OCI-LY1 (cell line): ENCODE results near the gene LARP1B.

Source experiments
- EZH2 ChIP-seq: fragments of 200-600 bp; sonication (generic), shearing (Covaris generic); IDR thresholded peaks from 2 replicates; pipeline ENCODE4 v1.8.0; 2017; ENCODE audit warnings: borderline replicate concordance, mixed run types, mild to moderate bottlenecking, antibody characterized with exemption, low read length, moderate library complexity, mixed read lengths
- TF ChIP-seq, protein P1 (sequence below): fragments of 200-600 bp; sonication (generic), shearing (Covaris generic); IDR thresholded peaks from 2 replicates; pipeline ENCODE4 v1.5.1; 2017; ENCODE audit warnings: mild to moderate bottlenecking, antibody characterized with exemption, low read length, moderate library complexity, mixed read lengths

DNA sequence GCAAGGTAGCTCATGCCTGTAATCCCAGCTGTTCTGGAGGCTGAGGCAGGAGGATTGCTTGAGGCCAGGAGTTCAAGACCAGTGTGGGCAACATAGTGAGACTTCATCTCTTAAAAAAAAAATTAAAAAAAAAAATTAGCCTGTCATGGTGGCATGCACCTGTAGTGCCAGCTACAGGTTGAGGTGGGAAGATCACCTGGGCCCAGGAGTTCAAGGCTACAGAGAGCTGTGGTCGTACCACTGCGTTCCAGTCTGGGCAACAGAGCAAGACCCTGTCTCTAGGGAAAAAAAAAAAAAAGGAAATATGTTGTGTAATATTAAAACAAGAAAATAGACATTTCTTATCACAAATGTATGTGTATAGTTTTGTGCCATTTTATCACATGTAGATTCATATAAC is 97.8 kb downstream of the LARP1B start:
- TF ChIP-seq, protein P1, sequence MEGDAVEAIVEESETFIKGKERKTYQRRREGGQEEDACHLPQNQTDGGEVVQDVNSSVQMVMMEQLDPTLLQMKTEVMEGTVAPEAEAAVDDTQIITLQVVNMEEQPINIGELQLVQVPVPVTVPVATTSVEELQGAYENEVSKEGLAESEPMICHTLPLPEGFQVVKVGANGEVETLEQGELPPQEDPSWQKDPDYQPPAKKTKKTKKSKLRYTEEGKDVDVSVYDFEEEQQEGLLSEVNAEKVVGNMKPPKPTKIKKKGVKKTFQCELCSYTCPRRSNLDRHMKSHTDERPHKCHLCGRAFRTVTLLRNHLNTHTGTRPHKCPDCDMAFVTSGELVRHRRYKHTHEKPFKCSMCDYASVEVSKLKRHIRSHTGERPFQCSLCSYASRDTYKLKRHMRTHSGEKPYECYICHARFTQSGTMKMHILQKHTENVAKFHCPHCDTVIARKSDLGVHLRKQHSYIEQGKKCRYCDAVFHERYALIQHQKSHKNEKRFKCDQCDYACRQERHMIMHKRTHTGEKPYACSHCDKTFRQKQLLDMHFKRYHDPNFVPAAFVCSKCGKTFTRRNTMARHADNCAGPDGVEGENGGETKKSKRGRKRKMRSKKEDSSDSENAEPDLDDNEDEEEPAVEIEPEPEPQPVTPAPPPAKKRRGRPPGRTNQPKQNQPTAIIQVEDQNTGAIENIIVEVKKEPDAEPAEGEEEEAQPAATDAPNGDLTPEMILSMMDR: 0 out of 2 replicates have a peak, but pooled peaks have one; percentile 7
- TF ChIP-seq EZH2: no peak
